Stimulated activated naive B cell treated with anti-CD40 and anti-IgM and Interleukin-4, amounts not matched to agents 10 μg/mL and 1 μg/mL and 100 μg/mL, for 72 hours (primary cell): ENCODE results near the gene GGT5.
"Not testable (repeated sequence)": the region's sequence is repeated elsewhere in the genome, so short reads cannot be mapped to it uniquely, and the experiment has no call there.

Experiments
- ATAC-seq, 2 donors: fragments of 150-1000 bp; cut with Tn5 transposase; replicated peaks; 2 replicates each; pipeline ENCODE4 v1.10.0; 2021; ENCODE audit warnings: moderate library complexity in 1 of 2
- DNase-seq: peaks from one replicate; pipeline ENCODE4 v3.0.0; 2021
- H3K27ac Mint-ChIP-seq: one replicate; pipeline ENCODE4 v1.8.0; 2022; ENCODE audit warnings: mild to moderate bottlenecking, mixed read lengths
- H3K27me3 Mint-ChIP-seq, 2 donors: one replicate each; pipeline ENCODE4 v1.8.0; 2022; ENCODE audit warnings: mixed read lengths in 2 of 2
- H3K36me3 Mint-ChIP-seq, 2 donors: one replicate each; pipeline ENCODE4 v1.8.0; 2022; ENCODE audit warnings: mixed read lengths in 2 of 2, mild to moderate bottlenecking in 1 of 2
- H3K4me1 Mint-ChIP-seq, 2 donors: one replicate each; pipeline ENCODE4 v1.8.0; 2022; ENCODE audit warnings: mixed read lengths in 2 of 2, mild to moderate bottlenecking in 1 of 2
- H3K4me3 Mint-ChIP-seq, 2 donors: one replicate each; pipeline ENCODE4 v1.8.0; 2022; ENCODE audit warnings: mild to moderate bottlenecking in 2 of 2, mixed read lengths in 2 of 2, moderate library complexity in 1 of 2
- H3K9me3 Mint-ChIP-seq, 2 donors: one replicate each; pipeline ENCODE4 v1.8.0; 2022; ENCODE audit warnings: mixed read lengths in 2 of 2, mild to moderate bottlenecking in 1 of 2

The GGT5 gene

DNA sequence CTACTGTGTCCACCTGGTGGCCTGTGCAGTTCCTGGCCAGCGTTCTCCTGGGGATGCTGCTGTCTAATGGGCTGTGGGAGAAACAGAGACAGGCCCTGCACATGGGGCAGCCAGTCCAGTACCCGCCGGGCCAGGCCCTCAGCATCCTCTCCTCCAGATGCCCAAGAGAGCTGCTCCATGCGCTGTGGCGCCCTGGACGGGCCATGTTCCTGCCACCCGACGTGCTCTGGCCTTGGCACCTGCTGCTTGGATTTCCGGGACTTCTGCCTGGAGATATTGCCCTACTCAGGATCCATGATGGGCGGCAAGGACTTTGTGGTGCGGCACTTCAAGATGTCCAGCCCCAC, 62.0 kb downstream of the GGT5 start:
- not testable (repeated sequence) for H3K4me3 Mint-ChIP-seq, H3K27me3 Mint-ChIP-seq, ATAC-seq, DNase-seq, H3K9me3 Mint-ChIP-seq, H3K27ac Mint-ChIP-seq, H3K36me3 Mint-ChIP-seq
- H3K4me1 Mint-ChIP-seq: peaks cover 9 to 17% of the 10 kb centered on the region in 2 donors

- Mint-ChIP-seq H3K4me1 (peaks cover 9 to 17% of the 10 kb centered on the region in 2 donors), H3K4me3 (no peak overlapping the region), H3K9me3 (no peaks in the 10 kb centered on the region), H3K36me3 (peaks cover 2 to 3% of the 10 kb centered on the region in 2 donors), H3K27me3 (no peaks in the 10 kb centered on the region), H3K27ac (no peak overlapping the region)
- no peak for DNase-seq
- ATAC-seq: no peak
Observed at GRCh38 chr22:24181996-24182899, 62.6 kb downstream of the GGT5 start.

DNA sequence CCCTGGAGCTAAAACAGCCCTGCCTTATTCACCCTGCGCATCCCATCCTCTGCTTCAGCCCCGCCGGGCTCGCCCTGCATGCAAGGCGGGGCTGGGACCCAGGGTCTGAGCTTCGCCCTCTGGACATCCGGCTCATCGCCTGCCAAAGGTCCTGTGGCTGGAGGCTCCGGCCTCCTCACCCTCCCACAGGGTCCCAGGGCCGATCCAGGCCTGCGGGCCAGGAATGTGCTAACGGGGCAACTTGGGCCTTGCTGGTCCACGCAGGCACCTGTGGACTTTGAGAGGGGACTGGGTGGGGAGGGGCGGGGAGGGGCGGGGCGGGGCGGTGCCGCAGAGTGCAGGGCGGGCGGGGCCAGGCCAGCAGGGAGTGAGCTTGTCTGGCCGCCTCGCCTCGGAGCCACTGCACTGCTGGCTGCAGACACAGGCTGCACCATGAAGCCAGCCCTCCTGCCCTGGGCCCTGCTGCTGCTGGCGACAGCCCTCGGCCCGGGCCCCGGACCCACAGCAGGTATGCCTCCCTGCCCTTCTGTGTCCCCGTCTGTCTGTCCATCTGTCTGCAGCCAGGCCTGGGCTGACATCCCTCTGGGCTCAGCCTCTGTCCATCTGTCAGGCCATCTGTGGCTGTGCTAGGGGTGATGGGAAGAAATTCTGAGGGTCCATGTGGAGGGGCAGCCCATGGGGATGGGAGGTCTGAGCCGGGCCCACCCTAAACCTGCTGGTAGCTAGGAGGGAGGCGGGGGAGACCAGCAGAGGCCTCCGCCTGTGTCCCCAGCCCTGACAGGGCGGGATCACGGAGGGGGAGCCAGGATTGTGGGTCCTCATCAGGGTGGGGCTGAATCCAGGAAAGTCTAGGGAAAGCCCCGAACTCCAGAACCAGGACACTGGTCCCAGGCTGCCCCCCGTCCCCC, 63.5 kb downstream of the GGT5 start, which contains the start of gene SUSD2:
TSS of gene SUSD2 (plus strand) at position 400 of the 908 bp plus-strand sequence. CDS start at position 433, 33 bp downstream.
- Mint-ChIP-seq H3K9me3 (no peaks in the 10 kb centered on the region), H3K4me1 (peaks cover 9 to 17% of the 10 kb centered on the region in 2 donors), H3K27me3 (no peaks in the 10 kb centered on the region), H3K27ac (no peak within 1 kb of the TSS), H3K36me3 (peaks cover 3 to 4% of the 10 kb centered on the region in 2 donors), H3K4me3 (no peak within 1 kb of the TSS)
- ATAC-seq (no peak), DNase-seq (no peak)

GRCh38 chr22:24180316-24181087, 64.4 kb downstream of the GGT5 start:
- Mint-ChIP-seq H3K36me3 (peaks cover 9 to 10% of the 10 kb centered on the region in 2 donors), H3K4me3 (no peak overlapping the region), H3K4me1 (peaks cover 9 to 17% of the 10 kb centered on the region in 2 donors), H3K9me3 (no peaks in the 10 kb centered on the region), H3K27ac (no peak overlapping the region), H3K27me3 (no peaks in the 10 kb centered on the region)
- no peak for ATAC-seq
- no peak for DNase-seq

GRCh38 chr22:24179478-24180210, 65.2 kb downstream of the GGT5 start:
- peaks cover 14 to 17% of the 10 kb centered on the region in 2 donors for H3K36me3 Mint-ChIP-seq
- no peak overlapping the region for H3K4me3 Mint-ChIP-seq
- ATAC-seq: no peak
- H3K4me1 Mint-ChIP-seq: peaks cover 9 to 17% of the 10 kb centered on the region in 2 donors
- no peaks in the 10 kb centered on the region for H3K9me3 Mint-ChIP-seq
- H3K27me3 Mint-ChIP-seq: no peaks in the 10 kb centered on the region
- H3K27ac Mint-ChIP-seq: peak overlapping the region; percentile 56
- no peak for DNase-seq

DNA sequence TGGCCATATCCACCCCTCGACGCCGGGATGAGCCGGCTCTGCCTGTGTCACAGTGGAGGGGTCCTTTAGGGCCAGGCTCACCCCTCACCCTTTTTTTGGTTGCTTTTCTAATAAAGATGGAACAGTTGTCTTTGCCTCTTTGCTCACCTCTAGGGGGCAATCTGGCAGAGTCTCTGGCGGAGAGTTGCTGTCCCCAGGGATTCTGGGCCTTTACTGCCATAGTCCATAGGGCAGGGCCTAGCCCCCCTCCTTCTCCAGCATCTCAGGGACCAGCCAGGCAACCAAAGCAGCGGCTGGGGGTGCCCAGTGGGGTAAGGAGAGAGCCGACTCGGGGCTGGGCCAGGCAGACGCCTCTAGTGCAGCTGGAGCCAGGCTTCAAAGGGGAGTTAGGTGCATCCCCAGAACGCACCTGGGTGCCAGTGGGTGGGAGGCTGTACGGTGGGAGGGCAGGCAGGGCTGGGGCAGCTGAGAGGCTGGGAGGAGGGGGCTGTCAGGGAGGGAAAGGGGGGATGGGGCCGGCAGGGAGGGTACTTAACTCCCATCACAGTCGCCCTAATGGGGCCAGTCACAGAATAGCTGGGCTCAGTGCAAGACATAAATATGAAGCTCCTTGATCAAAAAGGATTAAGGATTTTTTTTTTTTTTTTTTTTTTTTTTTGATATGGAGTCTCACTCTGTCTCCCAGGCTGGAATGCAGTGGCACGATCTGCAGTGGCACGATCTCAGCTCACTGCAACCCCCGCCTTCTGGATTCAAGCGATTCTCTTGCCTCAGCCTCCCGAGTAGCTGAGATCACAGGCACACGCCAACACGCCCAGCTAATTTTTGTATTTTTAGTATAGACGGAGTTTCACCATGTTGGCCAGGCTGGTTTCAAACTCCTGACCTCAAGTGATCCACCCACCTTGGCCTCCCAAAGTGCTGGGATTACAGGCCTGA, 66.1 kb downstream of the GGT5 start:
- Mint-ChIP-seq H3K27ac (no peak overlapping the region), H3K4me3 (no peak overlapping the region), H3K4me1 (peaks cover 6 to 13% of the 10 kb centered on the region in 2 donors), H3K9me3 (no peaks in the 10 kb centered on the region), H3K36me3 (peaks cover 12 to 18% of the 10 kb centered on the region in 2 donors), H3K27me3 (no peaks in the 10 kb centered on the region)
- DNase-seq: no peak
- ATAC-seq: peak in 1 of 2 donors; percentile 28

DNA sequence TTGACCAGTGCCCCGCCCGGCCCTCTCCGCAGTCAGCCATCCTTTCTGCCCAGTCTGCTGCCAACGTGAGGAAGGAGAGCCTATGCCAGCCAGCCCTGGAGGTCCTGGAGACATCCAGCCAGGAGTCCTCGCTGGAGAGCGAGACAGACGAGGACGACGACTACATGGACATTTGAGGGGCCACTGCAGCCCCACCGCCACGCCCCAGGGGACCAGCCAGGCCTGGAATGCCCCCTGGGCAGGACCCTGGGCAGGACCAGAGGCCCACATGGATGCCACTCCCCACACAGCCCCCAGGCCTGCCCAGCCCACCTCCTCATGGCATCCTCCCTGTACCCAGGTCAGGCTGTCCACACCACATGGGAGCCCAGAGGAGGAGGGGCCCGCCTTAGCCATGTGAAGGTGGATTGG, 66.9 kb downstream of the GGT5 start:
- Mint-ChIP-seq H3K27ac (no peak overlapping the region), H3K9me3 (no peaks in the 10 kb centered on the region), H3K36me3 (peaks cover 13 to 24% of the 10 kb centered on the region in 2 donors), H3K4me3 (no peak overlapping the region), H3K27me3 (no peaks in the 10 kb centered on the region), H3K4me1 (peaks cover 2 to 6% of the 10 kb centered on the region in 2 donors)
- DNase-seq (no peak), ATAC-seq (peak in 1 of 2 donors; percentile 15)

- H3K4me1 Mint-ChIP-seq: peaks cover 2 to 6% of the 10 kb centered on the region in 2 donors
- H3K9me3 Mint-ChIP-seq: no peaks in the 10 kb centered on the region
- H3K36me3 Mint-ChIP-seq: peaks cover 14 to 26% of the 10 kb centered on the region in 2 donors
- H3K4me3 Mint-ChIP-seq: no peak overlapping the region
- H3K27ac Mint-ChIP-seq: peak overlapping the region; percentile 14
- ATAC-seq (no peak), DNase-seq (no peak)
- H3K27me3 Mint-ChIP-seq: no peaks in the 10 kb centered on the region
Observed at GRCh38 chr22:24177456-24177855, 67.4 kb downstream of the GGT5 start.

DNA sequence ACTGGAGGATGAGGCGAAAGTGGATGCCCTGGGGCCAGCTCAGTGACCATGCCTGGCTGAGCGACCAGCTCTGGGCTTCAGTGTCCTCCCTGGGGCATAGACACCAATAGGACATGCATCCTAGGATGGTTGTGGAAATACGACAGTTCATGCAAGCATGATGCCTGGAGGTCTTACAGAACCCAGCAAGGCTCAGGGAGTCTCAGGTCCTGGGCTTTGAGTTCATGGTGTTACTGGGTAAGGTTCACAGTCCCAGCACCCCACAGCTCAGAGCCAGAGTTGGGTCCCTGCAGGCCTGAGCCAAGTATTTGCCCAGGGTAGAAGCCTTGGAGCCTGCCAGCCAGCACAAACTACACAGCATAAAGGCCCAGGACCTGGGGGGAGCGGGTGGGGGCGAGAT, 67.8 kb downstream of the GGT5 start:
- Mint-ChIP-seq H3K36me3 (peaks cover 14 to 29% of the 10 kb centered on the region in 2 donors), H3K27ac (no peak overlapping the region)
- no peak for ATAC-seq

DNA sequence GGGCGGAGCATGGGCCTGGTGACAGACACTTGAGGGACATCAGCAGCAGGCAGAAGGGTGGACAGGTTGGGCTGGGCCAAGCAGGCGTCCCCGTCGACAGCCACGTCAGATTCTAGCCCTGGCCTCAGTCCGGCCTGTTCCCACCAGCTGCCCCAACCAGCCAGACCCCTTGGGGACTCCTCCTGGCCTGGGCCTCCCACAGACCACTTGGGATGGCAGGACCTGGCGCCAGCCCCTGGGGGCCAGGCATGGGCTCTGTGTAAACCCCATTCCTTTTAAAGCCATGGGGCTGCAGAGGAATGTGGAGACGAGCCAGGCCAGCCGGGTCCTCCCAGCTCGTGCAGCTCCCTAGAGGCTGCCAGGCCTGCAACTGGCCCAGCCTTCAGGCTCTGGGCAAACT, 68.3 kb downstream of the GGT5 start:
- Mint-ChIP-seq H3K4me1 (peaks cover 2 to 6% of the 10 kb centered on the region in 2 donors), H3K36me3 (peaks cover 17 to 33% of the 10 kb centered on the region in 2 donors), H3K4me3 (no peak overlapping the region)

More for the DNA sequence above, 67.8 kb downstream of the GGT5 start:
- DNase-seq: no peak
- peaks cover 2 to 6% of the 10 kb centered on the region in 2 donors for H3K4me1 Mint-ChIP-seq
- no peaks in the 10 kb centered on the region for H3K27me3 Mint-ChIP-seq
- H3K9me3 Mint-ChIP-seq: no peaks in the 10 kb centered on the region
- no peak overlapping the region for H3K4me3 Mint-ChIP-seq

GRCh38 chr22:24176040-24176439, 68.8 kb downstream of the GGT5 start:
- H3K9me3 Mint-ChIP-seq: no peaks in the 10 kb centered on the region
- H3K27ac Mint-ChIP-seq: peak overlapping the region; percentile 31
- peaks cover 2 to 6% of the 10 kb centered on the region in 2 donors for H3K4me1 Mint-ChIP-seq
- H3K27me3 Mint-ChIP-seq: no peaks in the 10 kb centered on the region
- no peak overlapping the region for H3K4me3 Mint-ChIP-seq
- DNase-seq (no peak), ATAC-seq (no peak)
- H3K36me3 Mint-ChIP-seq: peaks cover 18 to 34% of the 10 kb centered on the region in 2 donors

More for the DNA sequence above, 68.3 kb downstream of the GGT5 start:
- Mint-ChIP-seq H3K27ac (no peak overlapping the region), H3K27me3 (no peaks in the 10 kb centered on the region), H3K9me3 (no peaks in the 10 kb centered on the region)
- DNase-seq: no peak
- ATAC-seq: no peak

- peaks cover 18 to 34% of the 10 kb centered on the region in 2 donors for H3K36me3 Mint-ChIP-seq
Observed at GRCh38 chr22:24175160-24175808, 69.6 kb downstream of the GGT5 start.

More at GRCh38 chr22:24175160-24175808, 69.6 kb downstream of the GGT5 start:
- DNase-seq (peak; percentile 32), ATAC-seq (peak; percentile 74 to 78)
- peak overlapping the region; percentile 68 for H3K27ac Mint-ChIP-seq
- H3K4me1 Mint-ChIP-seq: peaks cover 2 to 6% of the 10 kb centered on the region in 2 donors
- no peaks in the 10 kb centered on the region for H3K9me3 Mint-ChIP-seq
- H3K4me3 Mint-ChIP-seq: no peak overlapping the region
- H3K27me3 Mint-ChIP-seq: no peaks in the 10 kb centered on the region
